Endothelial cell of umbilical vein (primary cell): Measurements from ENCODE around the gene ATG14.

ENCODE experiments used
- CTCF ChIP-seq, 2 donors: IDR thresholded peaks; 1 replicate in 1 of 2; 2 replicates in 1 of 2; pipeline ENCODE4 v1.5.1; 2011; ENCODE audit warnings: low read length in 2 of 2, mild to moderate bottlenecking in 2 of 2, moderate library complexity in 2 of 2, control low read depth in 1 of 2, inconsistent platforms in 1 of 2, low read depth in 1 of 2; ENCODE audit not compliant: insufficient read depth in 1 of 2; ENCODE audit errors: extremely low read depth in 1 of 2
- EZH2 ChIP-seq: IDR thresholded peaks from 2 replicates; pipeline ENCODE4 v1.6.1; 2012; ENCODE audit warnings: borderline replicate concordance, low read depth, mild to moderate bottlenecking, moderate library complexity, low read length, inconsistent platforms; ENCODE audit not compliant: severe bottlenecking
- JUN ChIP-seq: IDR thresholded peaks from 2 replicates; pipeline ENCODE4 v1.6.1; 2011; ENCODE audit warnings: borderline replicate concordance, low read depth; ENCODE audit not compliant: insufficient read length, insufficient read depth
- POLR2A ChIP-seq: IDR thresholded peaks from 2 replicates; pipeline ENCODE4 v1.6.1; 2012; ENCODE audit warnings: low read depth, mild to moderate bottlenecking, control low read depth, low read length
- POLR2AphosphoS5 ChIP-seq: IDR thresholded peaks from 2 replicates; pipeline ENCODE4 v1.6.1; 2012; ENCODE audit warnings: low read depth, mild to moderate bottlenecking, control low read depth, low read length, moderate library complexity; ENCODE audit not compliant: insufficient read depth

DNA sequence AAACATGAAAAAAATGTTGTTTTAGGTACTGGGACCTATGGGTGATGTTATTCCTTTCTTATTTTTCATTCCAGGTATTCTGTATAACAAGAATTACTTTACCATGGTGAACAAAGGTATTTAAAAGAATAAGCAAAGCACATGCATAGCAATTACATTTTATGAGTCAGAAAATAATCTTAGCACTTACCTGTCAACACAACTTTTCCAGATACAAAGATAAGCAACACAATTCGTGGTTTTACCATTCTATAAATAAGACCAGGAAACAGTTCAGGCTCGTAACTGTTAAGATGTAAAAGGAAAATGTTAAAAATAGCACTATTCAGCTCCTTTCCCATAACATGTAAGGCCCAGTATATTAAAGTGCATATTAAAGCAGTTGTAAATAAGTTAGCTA, 12.3 kb upstream of the ATG14 start:
- TF ChIP-seq CTCF (IDR thresholded peaks at IDR 0.05; ENCODE audit: extremely low read depth in 1 of 2, insufficient read depth in 1 of 2, low read depth in 1 of 2, low read length in 2 of 2) = no peak
- TF ChIP-seq EZH2 = no peak
- no peak for TF ChIP-seq POLR2AphosphoS5
- no peak for TF ChIP-seq POLR2A
- no peak for TF ChIP-seq JUN
